Peyer's patch (tissue), 4 donors: ENCODE data around the gene LMOD1.

Experiments
- POLR2A ChIP-seq, 2 donors: fragments of 450-650 bp; IDR thresholded peaks; one replicate each; pipeline ENCODE4 v1.5.1; 2017; ENCODE audit warnings: antibody characterized with exemption in 2 of 2, mild to moderate bottlenecking in 2 of 2, moderate library complexity in 2 of 2
- TF ChIP-seq, protein P1 (sequence below), 6 experiments: fragments of 450-650 bp in 4 of 6; fragments of 200-600 bp in 2 of 6; sonication (generic) in 1 of 6; IDR thresholded peaks; one replicate each; pipeline ENCODE4 v1.5.1; 2017 to 2019; ENCODE audit warnings: antibody characterized with exemption in 6 of 6, mild to moderate bottlenecking in 3 of 6, moderate library complexity in 1 of 6

DNA sequence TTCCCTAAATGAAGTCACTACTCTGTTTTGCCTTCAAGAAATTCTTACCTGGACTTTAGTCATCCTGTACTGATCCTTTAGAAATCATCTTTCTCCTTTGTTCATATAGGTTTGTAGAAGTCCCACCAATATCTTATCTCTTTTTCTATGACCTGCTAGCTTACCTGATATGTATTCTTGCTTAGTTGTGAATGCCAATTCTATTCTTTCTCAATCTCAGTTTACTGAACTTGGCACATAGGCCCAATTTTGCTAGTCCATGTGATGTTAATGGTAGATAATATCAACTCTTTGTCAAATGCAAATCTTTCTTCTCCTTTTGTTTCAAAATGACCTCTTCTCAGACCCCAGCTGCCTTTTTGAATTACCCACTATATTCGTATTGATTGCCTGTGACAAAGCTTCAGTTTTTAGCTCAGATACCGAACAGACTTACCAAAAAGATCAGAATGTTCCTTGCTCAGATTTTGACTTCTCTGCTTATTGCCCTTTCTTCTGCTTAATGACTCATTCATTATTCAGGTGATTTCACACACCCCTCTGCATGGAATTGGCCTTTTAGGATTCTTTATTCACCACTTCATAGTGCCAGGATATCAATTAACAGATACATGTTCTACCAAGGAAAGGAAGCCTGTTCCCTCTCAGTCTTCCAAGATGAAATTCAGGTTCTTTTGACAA is 96.8 kb downstream of the LMOD1 start:
- TF ChIP-seq, protein P1, sequence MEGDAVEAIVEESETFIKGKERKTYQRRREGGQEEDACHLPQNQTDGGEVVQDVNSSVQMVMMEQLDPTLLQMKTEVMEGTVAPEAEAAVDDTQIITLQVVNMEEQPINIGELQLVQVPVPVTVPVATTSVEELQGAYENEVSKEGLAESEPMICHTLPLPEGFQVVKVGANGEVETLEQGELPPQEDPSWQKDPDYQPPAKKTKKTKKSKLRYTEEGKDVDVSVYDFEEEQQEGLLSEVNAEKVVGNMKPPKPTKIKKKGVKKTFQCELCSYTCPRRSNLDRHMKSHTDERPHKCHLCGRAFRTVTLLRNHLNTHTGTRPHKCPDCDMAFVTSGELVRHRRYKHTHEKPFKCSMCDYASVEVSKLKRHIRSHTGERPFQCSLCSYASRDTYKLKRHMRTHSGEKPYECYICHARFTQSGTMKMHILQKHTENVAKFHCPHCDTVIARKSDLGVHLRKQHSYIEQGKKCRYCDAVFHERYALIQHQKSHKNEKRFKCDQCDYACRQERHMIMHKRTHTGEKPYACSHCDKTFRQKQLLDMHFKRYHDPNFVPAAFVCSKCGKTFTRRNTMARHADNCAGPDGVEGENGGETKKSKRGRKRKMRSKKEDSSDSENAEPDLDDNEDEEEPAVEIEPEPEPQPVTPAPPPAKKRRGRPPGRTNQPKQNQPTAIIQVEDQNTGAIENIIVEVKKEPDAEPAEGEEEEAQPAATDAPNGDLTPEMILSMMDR (IDR thresholded peaks at IDR 0.05) = no peak
- TF ChIP-seq POLR2A (IDR thresholded peaks at IDR 0.05) = no peak
